Measurements from ENCODE around the gene SYT8.

SYT8 gene

GRCh38 chr11:1817000-1817399 lies 17.8 kb upstream of the SYT8 start:
- Histone ChIP-seq H3K4me1 (ENCODE audit: control insufficient read depth, insufficient read depth, low read length) (no peaks in the 10 kb centered on the region), H3K27ac (ENCODE audit: insufficient read depth, low read depth, low read length, poor library complexity, severe bottlenecking) (no peak overlapping the region), H3K36me3 (ENCODE audit: control insufficient read depth, insufficient read depth, low read length) (no peaks in the 10 kb centered on the region), H3K27me3 (ENCODE audit: control insufficient read depth, insufficient read depth, low read length, poor library complexity, severe bottlenecking) (no peaks in the 10 kb centered on the region), H3K4me3 (ENCODE audit: insufficient read depth, low read depth, low read length) (no peak overlapping the region), H3K9me3 (ENCODE audit: control insufficient read depth, low read length) (no peaks in the 10 kb centered on the region)
- 93 to 97% methylated on average over 5 of the region's 5 CpGs for WGBS, 2 experiments

DNA sequence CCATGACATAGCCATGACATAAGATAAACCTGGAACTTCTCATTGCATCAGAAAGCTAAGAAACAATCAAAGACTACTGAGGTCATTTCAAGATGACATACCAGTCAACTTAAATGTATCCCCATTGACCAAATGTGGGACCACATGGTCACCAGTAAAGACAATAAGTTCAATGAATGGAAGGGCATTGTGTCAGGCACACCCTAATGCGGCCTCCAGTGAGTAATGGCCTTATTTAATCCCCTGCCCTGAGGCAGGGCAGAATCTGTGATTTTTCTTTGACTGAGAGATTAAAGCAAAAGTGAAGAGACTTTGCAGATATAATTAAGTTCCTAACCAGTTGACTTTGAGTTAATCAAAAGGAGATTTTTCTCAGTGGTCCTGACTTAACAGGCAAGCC lies 17.3 kb upstream of the SYT8 start:
- WGBS, 2 experiments = 91 to 97% methylated on average over 1 of the region's 1 CpG
- Histone ChIP-seq H3K9me3 (ENCODE audit: control insufficient read depth, low read length) (no peaks in the 10 kb centered on the region), H3K36me3 (ENCODE audit: control insufficient read depth, insufficient read depth, low read length) (no peaks in the 10 kb centered on the region)

DNA sequence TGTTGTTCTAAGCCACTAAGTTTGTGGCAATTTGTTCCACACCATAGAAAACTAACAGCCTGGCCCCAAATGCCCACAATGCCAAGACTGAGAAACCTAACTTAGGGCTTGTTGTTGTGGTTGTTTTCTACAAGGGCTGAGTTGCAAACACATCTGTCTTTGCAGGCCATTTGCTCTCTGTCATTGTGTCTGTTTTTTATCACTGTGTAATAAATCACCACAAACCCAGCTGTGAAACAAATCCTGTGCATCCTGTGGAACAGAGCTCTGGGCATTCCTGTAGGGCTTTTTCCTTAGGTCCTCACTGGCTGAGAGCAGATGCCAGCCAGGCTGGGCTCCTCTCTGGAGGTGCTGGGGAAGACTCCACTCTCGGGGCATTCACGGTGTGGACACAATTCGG lies 15.7 kb upstream of the SYT8 start:
- Histone ChIP-seq H3K4me1 (ENCODE audit: control insufficient read depth, insufficient read depth, low read length) (no peaks in the 10 kb centered on the region), H3K27ac (ENCODE audit: insufficient read depth, low read depth, low read length, poor library complexity, severe bottlenecking) (no peak overlapping the region), H3K4me3 (ENCODE audit: insufficient read depth, low read depth, low read length) (no peak overlapping the region), H3K27me3 (ENCODE audit: control insufficient read depth, insufficient read depth, low read length, poor library complexity, severe bottlenecking) (no peaks in the 10 kb centered on the region), H3K36me3 (ENCODE audit: control insufficient read depth, insufficient read depth, low read length) (no peaks in the 10 kb centered on the region), H3K9me3 (ENCODE audit: control insufficient read depth, low read length) (no peaks in the 10 kb centered on the region)
- WGBS, 2 experiments = 89 to 94% methylated on average over 3 of the region's 3 CpGs

More for the DNA sequence above, 17.3 kb upstream of the SYT8 start:
- Histone ChIP-seq H3K27me3 (ENCODE audit: control insufficient read depth, insufficient read depth, low read length, poor library complexity, severe bottlenecking) (no peaks in the 10 kb centered on the region), H3K27ac (ENCODE audit: insufficient read depth, low read depth, low read length, poor library complexity, severe bottlenecking) (no peak overlapping the region), H3K4me1 (ENCODE audit: control insufficient read depth, insufficient read depth, low read length) (no peaks in the 10 kb centered on the region), H3K4me3 (ENCODE audit: insufficient read depth, low read depth, low read length) (no peak overlapping the region)

- WGBS, 2 experiments = 92 to 93% methylated on average over 14 of the region's 14 CpGs
- Histone ChIP-seq H3K36me3 (ENCODE audit: control insufficient read depth, insufficient read depth, low read length) (no peaks in the 10 kb centered on the region), H3K27me3 (ENCODE audit: control insufficient read depth, insufficient read depth, low read length, poor library complexity, severe bottlenecking) (no peaks in the 10 kb centered on the region)
Observed at GRCh38 chr11:1820463-1821325, 14.1 kb upstream of the SYT8 start.

GRCh38 chr11:1821562-1821961 lies 13.2 kb upstream of the SYT8 start:
- H3K9me3 ChIP-seq (ENCODE audit: control insufficient read depth, low read length) = no peaks in the 10 kb centered on the region
- H3K36me3 ChIP-seq (ENCODE audit: control insufficient read depth, insufficient read depth, low read length) = no peaks in the 10 kb centered on the region
- no peaks in the 10 kb centered on the region for H3K27me3 ChIP-seq (ENCODE audit: control insufficient read depth, insufficient read depth, low read length, poor library complexity, severe bottlenecking)
- no peak overlapping the region for H3K4me3 ChIP-seq (ENCODE audit: insufficient read depth, low read depth, low read length)
- H3K4me1 ChIP-seq (ENCODE audit: control insufficient read depth, insufficient read depth, low read length) = no peaks in the 10 kb centered on the region
- no peak overlapping the region for H3K27ac ChIP-seq (ENCODE audit: insufficient read depth, low read depth, low read length, poor library complexity, severe bottlenecking)

More at GRCh38 chr11:1820463-1821325, 14.1 kb upstream of the SYT8 start:
- no peaks in the 10 kb centered on the region for H3K4me1 ChIP-seq (ENCODE audit: control insufficient read depth, insufficient read depth, low read length)
- no peak overlapping the region for H3K4me3 ChIP-seq (ENCODE audit: insufficient read depth, low read depth, low read length)
- no peaks in the 10 kb centered on the region for H3K9me3 ChIP-seq (ENCODE audit: control insufficient read depth, low read length)
- H3K27ac ChIP-seq (ENCODE audit: insufficient read depth, low read depth, low read length, poor library complexity, severe bottlenecking) = no peak overlapping the region

DNA sequence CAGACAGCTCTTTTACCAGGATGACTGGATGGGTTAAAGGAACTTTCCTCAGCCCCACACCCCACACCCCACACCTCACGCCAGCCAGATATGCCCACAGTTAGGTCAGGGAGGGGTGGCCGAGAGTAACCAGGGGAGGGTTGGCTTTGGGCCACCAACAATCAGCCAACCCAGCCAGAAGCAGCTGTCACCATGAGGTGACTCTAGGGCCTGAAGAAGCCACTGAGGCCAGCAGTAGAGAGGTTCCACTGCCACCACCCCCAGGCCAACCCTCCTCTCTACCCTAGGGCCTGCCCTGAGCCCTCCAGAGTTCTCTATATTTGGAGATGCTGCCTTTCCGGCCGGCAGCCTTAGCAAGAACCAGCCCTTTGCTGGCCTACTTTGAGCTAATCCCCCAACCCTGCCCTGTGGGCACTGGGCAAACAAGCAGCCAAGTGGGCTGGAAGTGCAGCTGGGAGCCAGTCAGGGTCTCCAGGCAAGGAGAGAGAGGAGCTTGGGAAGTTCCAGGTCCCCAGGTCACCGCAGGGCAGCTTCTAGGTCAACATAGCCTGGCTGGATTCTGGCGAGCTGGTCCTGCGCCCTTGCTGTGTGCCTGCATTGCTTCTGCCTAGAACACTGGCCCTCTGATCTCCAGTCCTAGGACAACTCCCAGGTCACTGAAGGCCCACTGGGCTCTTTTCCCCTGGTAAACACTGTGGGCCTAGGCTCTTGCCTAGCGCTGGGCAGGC lies 12.0 kb upstream of the SYT8 start:
- no peaks in the 10 kb centered on the region for H3K27me3 ChIP-seq (ENCODE audit: control insufficient read depth, insufficient read depth, low read length, poor library complexity, severe bottlenecking)
- no peak overlapping the region for H3K27ac ChIP-seq (ENCODE audit: insufficient read depth, low read depth, low read length, poor library complexity, severe bottlenecking)
- H3K9me3 ChIP-seq (ENCODE audit: control insufficient read depth, low read length) = no peaks in the 10 kb centered on the region
- 92 to 93% methylated on average over 8 of the region's 8 CpGs for WGBS, 2 experiments
- H3K36me3 ChIP-seq (ENCODE audit: control insufficient read depth, insufficient read depth, low read length) = no peaks in the 10 kb centered on the region
- no peaks in the 10 kb centered on the region for H3K4me1 ChIP-seq (ENCODE audit: control insufficient read depth, insufficient read depth, low read length)
- no peak overlapping the region for H3K4me3 ChIP-seq (ENCODE audit: insufficient read depth, low read depth, low read length)

- no peaks in the 10 kb centered on the region for H3K36me3 ChIP-seq (ENCODE audit: control insufficient read depth, insufficient read depth, low read length)
- no peak overlapping the region for H3K27ac ChIP-seq (ENCODE audit: insufficient read depth, low read depth, low read length, poor library complexity, severe bottlenecking)
- WGBS, 2 experiments = 94 to 96% methylated on average over 19 of the region's 19 CpGs
- no peaks in the 10 kb centered on the region for H3K27me3 ChIP-seq (ENCODE audit: control insufficient read depth, insufficient read depth, low read length, poor library complexity, severe bottlenecking)
- H3K9me3 ChIP-seq (ENCODE audit: control insufficient read depth, low read length) = no peaks in the 10 kb centered on the region
- H3K4me1 ChIP-seq (ENCODE audit: control insufficient read depth, insufficient read depth, low read length) = no peaks in the 10 kb centered on the region
- H3K4me3 ChIP-seq (ENCODE audit: insufficient read depth, low read depth, low read length) = no peak overlapping the region
Observed at GRCh38 chr11:1823376-1824220, 11.2 kb upstream of the SYT8 start.

- Histone ChIP-seq H3K4me3 (ENCODE audit: insufficient read depth, low read depth, low read length) (no peak overlapping the region), H3K27me3 (ENCODE audit: control insufficient read depth, insufficient read depth, low read length, poor library complexity, severe bottlenecking) (no peaks in the 10 kb centered on the region), H3K9me3 (ENCODE audit: control insufficient read depth, low read length) (no peaks in the 10 kb centered on the region), H3K4me1 (ENCODE audit: control insufficient read depth, insufficient read depth, low read length) (no peaks in the 10 kb centered on the region), H3K27ac (ENCODE audit: insufficient read depth, low read depth, low read length, poor library complexity, severe bottlenecking) (no peak overlapping the region), H3K36me3 (ENCODE audit: control insufficient read depth, insufficient read depth, low read length) (no peaks in the 10 kb centered on the region)
- WGBS, 2 experiments = 93 to 94% methylated on average over 23 of the region's 23 CpGs
Observed at GRCh38 chr11:1824221-1825038, 10.4 kb upstream of the SYT8 start.

GRCh38 chr11:1825039-1825740 lies 9.6 kb upstream of the SYT8 start:
- Histone ChIP-seq H3K4me3 (ENCODE audit: insufficient read depth, low read depth, low read length) (no peak overlapping the region), H3K27me3 (ENCODE audit: control insufficient read depth, insufficient read depth, low read length, poor library complexity, severe bottlenecking) (no peaks in the 10 kb centered on the region), H3K27ac (ENCODE audit: insufficient read depth, low read depth, low read length, poor library complexity, severe bottlenecking) (no peak overlapping the region), H3K36me3 (ENCODE audit: control insufficient read depth, insufficient read depth, low read length) (no peaks in the 10 kb centered on the region), H3K4me1 (ENCODE audit: control insufficient read depth, insufficient read depth, low read length) (no peaks in the 10 kb centered on the region), H3K9me3 (ENCODE audit: control insufficient read depth, low read length) (no peaks in the 10 kb centered on the region)
- WGBS, 2 experiments = 39% methylated on average over 26 of the region's 26 CpGs
